ENCODE measurements around the gene ADCY1.

- no peak for TF ChIP-seq EZH2 (IDR thresholded peaks at IDR 0.05)
- TF ChIP-seq POLR2AphosphoS5 (IDR thresholded peaks at IDR 0.05; ENCODE audit: borderline replicate concordance, low read depth, low read length) = no peak
- TF ChIP-seq FOXP2 (optimal IDR thresholded peaks at IDR 0.05; ENCODE audit: control extremely low read depth, extremely low read length, insufficient read depth) = no peak
Observed at GRCh38 chr7:45638916-45639315, 64.7 kb downstream of the ADCY1 start.
